K562 (cell line): ENCODE results near the gene CTCF. TPM values are rescaled to one million over a fixed set of nuclear protein-coding genes. Genes with fewer than 3 reads are reported as not detected.

Source experiments
- CHD4 ChIP-seq: fragments of 200-600 bp; sonication (generic); IDR thresholded peaks from 3 replicates; pipeline ENCODE4 v1.6.1; 2012; ENCODE audit warnings: low read depth, mild to moderate bottlenecking, mixed read lengths, low read length, inconsistent platforms; ENCODE audit not compliant: insufficient read depth, insufficient replicate concordance, poor library complexity, severe bottlenecking
- DPF2 ChIP-seq: fragments of 450-650 bp; IDR thresholded peaks from 2 replicates; pipeline ENCODE4 v1.6.1; 2016
- ELF1 ChIP-seq: fragments of 200-800 bp; sonication (Bioruptor generic); IDR thresholded peaks from 2 replicates; pipeline ENCODE4 v1.6.1; 2016; ENCODE audit warnings: missing genetic modification characterization, missing compliant biosample characterization
- EP300 ChIP-seq: IDR thresholded peaks from 2 replicates; pipeline ENCODE4 v1.6.1; 2012; ENCODE audit warnings: low read length, improper control_type of control experiment
- FOXJ2 ChIP-seq: fragments of 200-800 bp; sonication (Bioruptor generic); IDR thresholded peaks from 2 replicates; pipeline ENCODE4 v1.6.1; 2016; ENCODE audit warnings: missing genetic modification characterization, missing compliant biosample characterization
- FUS ChIP-seq: fragments of 200-400 bp; formaldehyde crosslinking; optimal IDR thresholded peaks from 2 replicates; pipeline ENCODE3; 2017; ENCODE audit warnings: low read depth, low read length
- KDM1A ChIP-seq, 2 experiments: fragments of 450-650 bp; IDR thresholded peaks; 2 replicates each; pipeline ENCODE4 v1.6.1; 2016; ENCODE audit warnings: mild to moderate bottlenecking in 2 of 2
- KDM4B ChIP-seq, 2 experiments: fragments of 450-650 bp in 1 of 2; sonication (generic) in 1 of 2; IDR thresholded peaks; 2 replicates each; pipeline ENCODE4 v1.6.1; 2016 to 2017; ENCODE audit warnings: borderline replicate concordance in 2 of 2, antibody characterized with exemption in 1 of 2, low read depth in 1 of 2, mild to moderate bottlenecking in 1 of 2
- MEF2D ChIP-seq: conservative IDR thresholded peaks from 2 replicates; pipeline ENCODE4 v1.6.1; 2016; ENCODE audit warnings: low read depth, missing genetic modification characterization, missing compliant biosample characterization
- NR2F6 ChIP-seq: fragments of 450-650 bp; formaldehyde crosslinking; IDR thresholded peaks from 2 replicates; pipeline ENCODE4 v1.4.0; 2020; ENCODE audit warnings: mild to moderate bottlenecking
- SMC3 ChIP-seq: conservative IDR thresholded peaks from 2 replicates; pipeline ENCODE4 v1.6.1; 2011; ENCODE audit warnings: low read depth, low read length, improper control_type of control experiment; ENCODE audit not compliant: insufficient read depth
- SP1 ChIP-seq: sonication (generic); formaldehyde crosslinking; IDR thresholded peaks from 2 replicates; pipeline ENCODE4 v1.8.1; 2022; ENCODE audit warnings: mild to moderate bottlenecking, missing genetic modification reagents
- TGIF2 ChIP-seq: sonication (generic); formaldehyde crosslinking; IDR thresholded peaks from 2 replicates; pipeline ENCODE4 v1.8.1; 2022; ENCODE audit warnings: mild to moderate bottlenecking, missing genetic modification reagents, moderate library complexity
- ZNF316 ChIP-seq: fragments of 450-650 bp; IDR thresholded peaks from 2 replicates; pipeline ENCODE4 v1.6.1; 2016
- ZNF445 ChIP-seq: fragments of 250-450 bp; sonication (Bioruptor Pico); IDR thresholded peaks from 2 replicates; pipeline ENCODE4 v1.4.0; 2020; ENCODE audit warnings: low read depth, mild to moderate bottlenecking, moderate library complexity
- ZNF717 ChIP-seq: fragments of 250-450 bp; sonication (Bioruptor Pico); IDR thresholded peaks from 2 replicates; pipeline ENCODE4 v1.5.0; 2021
- polyA plus RNA-seq, 8 experiments: library from polyadenylated mRNA; depleted of rRNA in 4 of 8; stranded (reverse) in 5 of 8; unstranded in 3 of 8; fragments of >200 nt; fragmentation: Nextera tagmentation in 2 of 8; fragmentation: Illumina TruSeq in 1 of 8; extraction: Ambion mirVana in 2 of 8; extraction: Trizol in 1 of 8; gene quantifications; 2 replicates each; pipeline versions ENCODE4 v1.2.1 to v1.2.3, GENCODE V29; 2011 to 2014; ENCODE audit warnings: inconsistent platforms in 1 of 8, missing spikeins in 1 of 8
- total RNA-seq, 7 experiments: library from RNA; depleted of rRNA in 6 of 7; stranded (reverse); fragments of >200 nt in 6 of 7; fragmentation: Illumina TruSeq in 2 of 7; extraction: Trizol in 2 of 7; gene quantifications; 2 replicates each; pipeline versions ENCODE4 v1.2.1 to v1.2.3, GENCODE V29; 2011 to 2021; ENCODE audit warnings: low replicate concordance in 1 of 7
- TF ChIP-seq, protein P1 (sequence below): fragments of 450-650 bp; formaldehyde crosslinking; conservative IDR thresholded peaks from 2 replicates; pipeline ENCODE4 v1.4.0; 2022; ENCODE audit warnings: mild to moderate bottlenecking, missing genetic modification characterization
- TF ChIP-seq, protein P2 (sequence below): fragments of 450-650 bp; IDR thresholded peaks from 2 replicates; pipeline ENCODE4 v1.6.1; 2016; ENCODE audit warnings: mild to moderate bottlenecking
- TF ChIP-seq, protein P3 (sequence below): fragments of 250-450 bp; sonication (Bioruptor Pico); IDR thresholded peaks from 2 replicates; pipeline ENCODE4 v1.4.0; 2020; ENCODE audit warnings: mild to moderate bottlenecking, moderate library complexity

Gene CTCF
- total and polyA plus RNA-seq, 9 of the 15 experiments (the other 6 are each of a cell fraction or from before 2014, with no cell fraction given), result 7.8 to 49.2 (median 33.9) TPM

DNA sequence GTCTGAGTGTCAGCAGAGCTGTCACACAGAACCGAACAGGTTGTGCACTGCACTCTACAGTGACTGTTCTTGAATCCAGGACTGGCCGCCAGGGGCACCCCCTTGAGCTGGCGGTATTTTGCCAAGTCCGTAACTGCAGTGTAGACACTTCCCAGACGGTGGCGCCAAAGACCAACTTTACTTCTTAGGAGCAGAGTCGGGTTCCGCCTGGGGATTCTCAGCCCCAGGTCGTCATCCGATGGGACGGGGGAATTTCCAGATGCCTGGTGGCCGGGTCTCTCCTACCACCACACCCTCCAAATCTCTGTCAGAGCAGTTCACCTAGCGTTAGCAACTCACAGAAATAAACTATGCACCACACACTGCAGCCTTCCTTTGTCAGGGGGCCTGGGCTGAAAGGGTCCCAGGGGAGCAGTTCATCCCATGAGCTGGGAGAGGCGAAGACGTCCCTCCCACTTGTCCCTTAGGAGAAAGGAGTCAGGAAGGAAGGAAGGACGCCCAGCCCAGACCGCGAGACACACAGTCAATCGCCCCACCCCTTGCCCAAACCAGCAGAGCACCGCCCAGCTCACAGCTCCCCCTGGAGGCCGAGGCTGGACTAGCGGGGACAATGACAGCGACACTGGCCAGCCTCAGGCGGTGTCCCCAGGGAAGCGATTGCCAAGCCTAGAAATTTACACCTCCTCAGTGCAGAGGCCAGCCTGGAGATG lies 41.1 kb upstream of the CTCF start (continued):
- TF ChIP-seq, protein P1, sequence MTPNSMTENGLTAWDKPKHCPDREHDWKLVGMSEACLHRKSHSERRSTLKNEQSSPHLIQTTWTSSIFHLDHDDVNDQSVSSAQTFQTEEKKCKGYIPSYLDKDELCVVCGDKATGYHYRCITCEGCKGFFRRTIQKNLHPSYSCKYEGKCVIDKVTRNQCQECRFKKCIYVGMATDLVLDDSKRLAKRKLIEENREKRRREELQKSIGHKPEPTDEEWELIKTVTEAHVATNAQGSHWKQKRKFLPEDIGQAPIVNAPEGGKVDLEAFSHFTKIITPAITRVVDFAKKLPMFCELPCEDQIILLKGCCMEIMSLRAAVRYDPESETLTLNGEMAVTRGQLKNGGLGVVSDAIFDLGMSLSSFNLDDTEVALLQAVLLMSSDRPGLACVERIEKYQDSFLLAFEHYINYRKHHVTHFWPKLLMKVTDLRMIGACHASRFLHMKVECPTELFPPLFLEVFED (CRISPR knock-in tag), result no peak
- 0 out of 4 replicates have a peak, but pooled peaks of 1 of the 2 experiments have one; percentile 29 for TF ChIP-seq KDM4B (IDR thresholded peaks at IDR 0.05; ENCODE audit: borderline replicate concordance in 2 of 2, low read depth in 1 of 2)
- TF ChIP-seq DPF2, result peak; percentile 73; the same call in 1 of the 2 replicates
- no peak for TF ChIP-seq FUS
- peak in 1 of 2 experiments; percentile 5; a peak in 1 of 4 replicates for TF ChIP-seq KDM1A (IDR thresholded peaks at IDR 0.05)
- TF ChIP-seq FOXJ2 (tag), result 0 out of 2 replicates have a peak, but pooled peaks have one; percentile 18
- TF ChIP-seq TGIF2 (CRISPR knock-in tag), result no peak
- peak; percentile 44 for TF ChIP-seq CHD4
- no peak for TF ChIP-seq NR2F6
- TF ChIP-seq MEF2D (tag), result no peak
- TF ChIP-seq, protein P2, sequence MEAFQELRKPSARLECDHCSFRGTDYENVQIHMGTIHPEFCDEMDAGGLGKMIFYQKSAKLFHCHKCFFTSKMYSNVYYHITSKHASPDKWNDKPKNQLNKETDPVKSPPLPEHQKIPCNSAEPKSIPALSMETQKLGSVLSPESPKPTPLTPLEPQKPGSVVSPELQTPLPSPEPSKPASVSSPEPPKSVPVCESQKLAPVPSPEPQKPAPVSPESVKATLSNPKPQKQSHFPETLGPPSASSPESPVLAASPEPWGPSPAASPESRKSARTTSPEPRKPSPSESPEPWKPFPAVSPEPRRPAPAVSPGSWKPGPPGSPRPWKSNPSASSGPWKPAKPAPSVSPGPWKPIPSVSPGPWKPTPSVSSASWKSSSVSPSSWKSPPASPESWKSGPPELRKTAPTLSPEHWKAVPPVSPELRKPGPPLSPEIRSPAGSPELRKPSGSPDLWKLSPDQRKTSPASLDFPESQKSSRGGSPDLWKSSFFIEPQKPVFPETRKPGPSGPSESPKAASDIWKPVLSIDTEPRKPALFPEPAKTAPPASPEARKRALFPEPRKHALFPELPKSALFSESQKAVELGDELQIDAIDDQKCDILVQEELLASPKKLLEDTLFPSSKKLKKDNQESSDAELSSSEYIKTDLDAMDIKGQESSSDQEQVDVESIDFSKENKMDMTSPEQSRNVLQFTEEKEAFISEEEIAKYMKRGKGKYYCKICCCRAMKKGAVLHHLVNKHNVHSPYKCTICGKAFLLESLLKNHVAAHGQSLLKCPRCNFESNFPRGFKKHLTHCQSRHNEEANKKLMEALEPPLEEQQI, result no peak
- TF ChIP-seq ZNF445 (CRISPR knock-in tag), result no peak; the same call in 1 of the 2 replicates
- TF ChIP-seq ZNF316, result peak; percentile 74
- TF ChIP-seq SP1, result peak; percentile 84
- TF ChIP-seq, protein P3, sequence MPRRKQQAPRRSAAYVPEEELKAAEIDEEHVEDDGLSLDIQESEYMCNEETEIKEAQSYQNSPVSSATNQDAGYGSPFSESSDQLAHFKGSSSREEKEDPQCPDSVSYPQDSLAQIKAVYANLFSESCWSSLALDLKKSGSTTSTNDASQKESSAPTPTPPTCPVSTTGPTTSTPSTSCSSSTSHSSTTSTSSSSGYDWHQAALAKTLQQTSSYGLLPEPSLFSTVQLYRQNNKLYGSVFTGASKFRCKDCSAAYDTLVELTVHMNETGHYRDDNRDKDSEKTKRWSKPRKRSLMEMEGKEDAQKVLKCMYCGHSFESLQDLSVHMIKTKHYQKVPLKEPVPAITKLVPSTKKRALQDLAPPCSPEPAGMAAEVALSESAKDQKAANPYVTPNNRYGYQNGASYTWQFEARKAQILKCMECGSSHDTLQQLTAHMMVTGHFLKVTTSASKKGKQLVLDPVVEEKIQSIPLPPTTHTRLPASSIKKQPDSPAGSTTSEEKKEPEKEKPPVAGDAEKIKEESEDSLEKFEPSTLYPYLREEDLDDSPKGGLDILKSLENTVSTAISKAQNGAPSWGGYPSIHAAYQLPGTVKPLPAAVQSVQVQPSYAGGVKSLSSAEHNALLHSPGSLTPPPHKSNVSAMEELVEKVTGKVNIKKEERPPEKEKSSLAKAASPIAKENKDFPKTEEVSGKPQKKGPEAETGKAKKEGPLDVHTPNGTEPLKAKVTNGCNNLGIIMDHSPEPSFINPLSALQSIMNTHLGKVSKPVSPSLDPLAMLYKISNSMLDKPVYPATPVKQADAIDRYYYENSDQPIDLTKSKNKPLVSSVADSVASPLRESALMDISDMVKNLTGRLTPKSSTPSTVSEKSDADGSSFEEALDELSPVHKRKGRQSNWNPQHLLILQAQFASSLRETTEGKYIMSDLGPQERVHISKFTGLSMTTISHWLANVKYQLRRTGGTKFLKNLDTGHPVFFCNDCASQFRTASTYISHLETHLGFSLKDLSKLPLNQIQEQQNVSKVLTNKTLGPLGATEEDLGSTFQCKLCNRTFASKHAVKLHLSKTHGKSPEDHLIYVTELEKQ (CRISPR knock-in tag), result no peak
- TF ChIP-seq EP300, result peak; percentile 65
- TF ChIP-seq ZNF717 (CRISPR knock-in tag), result no peak
- TF ChIP-seq SMC3, result peak; percentile 92
- peak; percentile 52; the same call in 1 of the 2 replicates for TF ChIP-seq ELF1 (tag)
